Upper lobe of left lung (tissue), 6 donors: Measurements from ENCODE around the gene HIVEP3. TPM values are rescaled to one million over a fixed set of nuclear protein-coding genes. Genes with fewer than 3 reads are reported as not detected.

ENCODE experiments used
- ATAC-seq, 2 donors: fragments of 200-7000 bp; cut with Tn5 transposase; one replicate each; pipeline ENCODE4 v1.9.1; 2022; ENCODE audit warnings: mild to moderate bottlenecking in 2 of 2, moderate library complexity in 2 of 2; ENCODE audit not compliant: low FRiP score in 2 of 2
- DNase-seq, 2 donors: peaks; one replicate each; pipeline ENCODE4 v3.0.0-alpha.2; 2019 to 2020
- H3K27ac ChIP-seq, 4 donors: fragments of 200-600 bp; sonication (generic); one replicate each; pipeline ENCODE4 v1.5.1; 2016 to 2019
- H3K27me3 ChIP-seq, 4 donors: fragments of 200-600 bp; sonication (generic); one replicate each; pipeline ENCODE4 v1.5.1; 2017 to 2019
- H3K36me3 ChIP-seq, 4 donors: fragments of 200-600 bp; sonication (generic); one replicate each; pipeline ENCODE4 v1.5.1; 2016 to 2019
- H3K4me1 ChIP-seq, 4 donors: fragments of 200-600 bp; sonication (generic); one replicate each; pipeline ENCODE4 v1.5.1; 2018 to 2019
- H3K4me3 ChIP-seq, 4 donors: fragments of 200-600 bp; sonication (generic); one replicate each; pipeline ENCODE4 v1.5.1; 2017 to 2019; ENCODE audit warnings: mild to moderate bottlenecking in 2 of 4, moderate library complexity in 1 of 4
- H3K9me3 ChIP-seq, 4 donors: fragments of 200-600 bp; sonication (generic); one replicate each; pipeline ENCODE4 v1.5.1; 2018 to 2019
- CTCF ChIP-seq, 6 experiments: fragments of 450-650 bp in 4 of 6; fragments of 200-600 bp in 2 of 6; sonication (generic) in 2 of 6; IDR thresholded peaks; one replicate each; pipeline ENCODE4 v1.5.1; 2016 to 2019; ENCODE audit warnings: antibody characterized with exemption in 6 of 6
- EP300 ChIP-seq, 4 donors: sonication (generic); formaldehyde crosslinking; IDR thresholded peaks; one replicate each; pipeline ENCODE4 v1.5.1; 2017; ENCODE audit warnings: antibody characterized with exemption in 4 of 4, control low read depth in 2 of 4
- POLR2A ChIP-seq, 4 donors: fragments of 450-650 bp; IDR thresholded peaks; one replicate each; pipeline ENCODE4 v1.5.1; 2016 to 2017; ENCODE audit warnings: antibody characterized with exemption in 4 of 4, mild to moderate bottlenecking in 2 of 4
- POLR2AphosphoS5 ChIP-seq, 2 donors: sonication (generic); formaldehyde crosslinking; IDR thresholded peaks; one replicate each; pipeline ENCODE4 v1.5.1; 2017; ENCODE audit warnings: antibody characterized with exemption in 2 of 2
- WGBS, 2 donors: methylation state at CpG; one replicate each; pipeline ENCODE4 v1.1.5; 2017 to 2018; 5-methylcytosine and 5-hydroxymethylcytosine counted together
- total RNA-seq, 6 donors: library from RNA; depleted of rRNA in 4 of 6; stranded (reverse); fragments of >200 nt in 4 of 6; gene quantifications; one replicate each; pipeline versions ENCODE4 v1.1.0 to v1.2.1, GENCODE V29; 2016 to 2021
- donor health status: DM: no; HTN: no; CAD: no; lungs with moderate emphysema.
- donor health status: DM: no; HTN: yes; CAD: no; lungs with severe emphysema.

The HIVEP3 gene
- total RNA-seq, 6 donors from 2014 or later, result 9.7 to 23.0 (median 11.6) TPM

DNA sequence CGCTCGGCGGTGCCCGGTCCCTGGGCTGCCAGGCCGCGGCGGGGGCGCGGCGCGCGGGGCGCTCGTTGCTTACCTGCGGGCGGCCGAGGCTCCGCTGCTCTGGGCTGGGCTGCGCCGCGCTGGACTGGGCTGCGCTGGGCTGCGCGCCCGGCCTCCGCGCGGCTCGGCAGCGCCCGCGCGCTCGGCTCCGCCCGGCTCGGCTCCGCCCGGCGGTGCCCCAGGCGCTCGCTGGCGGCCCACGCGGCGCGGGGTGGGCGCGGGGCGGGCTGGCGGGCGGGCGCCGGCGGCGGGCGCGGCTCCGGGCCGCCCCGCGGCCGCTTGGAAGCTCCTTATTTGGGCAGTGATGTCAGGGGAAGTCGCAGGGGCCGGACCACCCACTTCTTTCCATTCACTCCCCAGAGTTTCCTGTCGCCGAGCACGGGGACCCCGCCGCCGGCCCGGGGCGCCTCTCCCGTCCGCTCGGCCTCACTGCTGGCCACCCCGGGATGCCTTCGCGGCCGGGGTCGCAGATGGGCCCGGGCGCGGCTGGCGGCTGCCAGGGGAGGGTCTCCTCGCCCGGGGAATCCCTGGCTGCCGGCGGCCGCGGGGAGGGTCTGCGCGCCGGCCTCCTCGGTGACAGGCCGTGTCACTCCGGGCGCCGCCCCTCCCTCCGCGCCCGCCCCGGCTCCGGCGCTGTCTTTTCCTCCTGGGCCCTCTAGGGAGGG is 256.5 kb downstream of the HIVEP3 start:
- DNase-seq (peak; percentile 73 to 93), ATAC-seq (peak; percentile 17 to 83)
- H3K36me3 ChIP-seq, result no peaks in the 10 kb centered on the region
- H3K4me1 ChIP-seq, result peaks cover 23 to 42% (median 32%) of the 10 kb centered on the region in 4 donors
- 0% methylated on average over 2 to 17 of the region's 105 CpGs for WGBS, 2 donors
- TF ChIP-seq EP300 (IDR thresholded peaks at IDR 0.05) (no peak), CTCF (IDR thresholded peaks at IDR 0.05) (peak in 2 of 6 experiments; percentile 7 to 14), POLR2A (IDR thresholded peaks at IDR 0.05) (peak in 3 of 4 donors; percentile 28 to 67 (median 64)), POLR2AphosphoS5 (IDR thresholded peaks at IDR 0.05) (peak; percentile 0 to 21)
- H3K4me3 ChIP-seq, result peak overlapping the region; percentile 57 to 77 (median 74)
- no peaks in the 10 kb centered on the region for H3K27me3 ChIP-seq
- H3K27ac ChIP-seq, result peak overlapping the region; percentile 90 to 96 (median 94)
- no peaks in the 10 kb centered on the region for H3K9me3 ChIP-seq

DNA sequence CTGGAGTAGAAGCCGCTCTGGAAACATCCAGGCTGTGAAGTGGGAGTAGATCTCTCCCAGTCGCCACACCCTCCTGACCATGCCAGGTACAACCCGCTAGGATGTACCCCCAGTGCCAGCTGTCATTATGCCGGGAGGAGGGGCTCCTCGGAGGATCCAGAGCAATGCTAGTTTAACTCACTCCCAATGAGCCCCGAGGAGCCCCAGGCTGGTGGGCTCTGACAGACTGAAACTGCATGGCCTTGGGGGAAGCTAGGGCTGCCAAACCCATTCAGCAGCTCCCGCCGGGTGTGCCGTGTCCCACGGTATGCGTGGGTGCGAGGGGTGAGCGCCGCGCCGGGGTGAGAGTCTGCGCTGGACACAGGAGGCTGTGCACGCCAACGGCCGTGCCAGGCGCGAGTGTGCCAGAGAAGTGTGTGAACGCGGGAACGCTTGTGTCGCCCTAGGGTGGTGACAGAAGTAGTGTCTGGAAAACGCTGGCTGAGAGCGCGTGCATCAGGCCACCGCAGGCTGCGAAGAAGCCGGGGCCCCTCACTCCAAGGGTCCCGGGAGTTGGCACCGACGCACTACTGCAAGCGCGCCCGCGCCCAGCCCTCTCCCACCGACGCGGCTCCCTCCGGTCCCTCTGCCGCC is 257.2 kb downstream of the HIVEP3 start:
- Histone ChIP-seq H3K27ac (peak overlapping the region in 2 of 4 donors; percentile 51 to 78), H3K4me3 (peak overlapping the region; percentile 18 to 77 (median 72)), H3K27me3 (no peaks in the 10 kb centered on the region), H3K4me1 (peaks cover 19 to 37% (median 29%) of the 10 kb centered on the region in 4 donors), H3K9me3 (no peaks in the 10 kb centered on the region), H3K36me3 (no peaks in the 10 kb centered on the region)
- 2% methylated on average over 21 to 40 of the region's 44 CpGs for WGBS, 2 donors
- peak in 1 of 2 donors; percentile 88 for DNase-seq
- TF ChIP-seq POLR2AphosphoS5 (IDR thresholded peaks at IDR 0.05) (no peak), CTCF (IDR thresholded peaks at IDR 0.05) (peak in 1 of 6 experiments; percentile 11)
- peak in 1 of 2 donors; percentile 3 for ATAC-seq

GRCh38 chr1:41660570-41661427 is 257.9 kb downstream of the HIVEP3 start:
- Histone ChIP-seq H3K4me1 (peaks cover 19 to 37% (median 29%) of the 10 kb centered on the region in 4 donors), H3K27ac (no peak overlapping the region), H3K4me3 (peak overlapping the region in 3 of 4 donors; percentile 70 to 77 (median 73)), H3K36me3 (no peaks in the 10 kb centered on the region), H3K9me3 (no peaks in the 10 kb centered on the region), H3K27me3 (no peaks in the 10 kb centered on the region)
- TF ChIP-seq EP300 (IDR thresholded peaks at IDR 0.05) (no peak), CTCF (IDR thresholded peaks at IDR 0.05) (no peak), POLR2AphosphoS5 (IDR thresholded peaks at IDR 0.05) (no peak), POLR2A (IDR thresholded peaks at IDR 0.05) (no peak)
- no peak for DNase-seq
- WGBS, 2 donors, result 67 to 69% methylated on average over 5 of the region's 5 CpGs
- ATAC-seq, result no peak

- 96 to 98% methylated on average over 5 of the region's 5 CpGs for WGBS, 2 donors
- no peak for DNase-seq
Measured at GRCh38 chr1:41659903-41660302, 258.8 kb downstream of the HIVEP3 start.

More at GRCh38 chr1:41659903-41660302, 258.8 kb downstream of the HIVEP3 start:
- no peak for ATAC-seq
- TF ChIP-seq POLR2A (IDR thresholded peaks at IDR 0.05) (no peak), EP300 (IDR thresholded peaks at IDR 0.05) (no peak), POLR2AphosphoS5 (IDR thresholded peaks at IDR 0.05) (no peak), CTCF (IDR thresholded peaks at IDR 0.05) (no peak)
- Histone ChIP-seq H3K27me3 (no peaks in the 10 kb centered on the region), H3K9me3 (no peaks in the 10 kb centered on the region), H3K4me1 (peaks cover 17 to 33% (median 25%) of the 10 kb centered on the region in 4 donors), H3K36me3 (no peaks in the 10 kb centered on the region), H3K27ac (no peak overlapping the region), H3K4me3 (no peak overlapping the region)
